ENCODE data around the gene UBXN10.

UBXN10 gene

DNA sequence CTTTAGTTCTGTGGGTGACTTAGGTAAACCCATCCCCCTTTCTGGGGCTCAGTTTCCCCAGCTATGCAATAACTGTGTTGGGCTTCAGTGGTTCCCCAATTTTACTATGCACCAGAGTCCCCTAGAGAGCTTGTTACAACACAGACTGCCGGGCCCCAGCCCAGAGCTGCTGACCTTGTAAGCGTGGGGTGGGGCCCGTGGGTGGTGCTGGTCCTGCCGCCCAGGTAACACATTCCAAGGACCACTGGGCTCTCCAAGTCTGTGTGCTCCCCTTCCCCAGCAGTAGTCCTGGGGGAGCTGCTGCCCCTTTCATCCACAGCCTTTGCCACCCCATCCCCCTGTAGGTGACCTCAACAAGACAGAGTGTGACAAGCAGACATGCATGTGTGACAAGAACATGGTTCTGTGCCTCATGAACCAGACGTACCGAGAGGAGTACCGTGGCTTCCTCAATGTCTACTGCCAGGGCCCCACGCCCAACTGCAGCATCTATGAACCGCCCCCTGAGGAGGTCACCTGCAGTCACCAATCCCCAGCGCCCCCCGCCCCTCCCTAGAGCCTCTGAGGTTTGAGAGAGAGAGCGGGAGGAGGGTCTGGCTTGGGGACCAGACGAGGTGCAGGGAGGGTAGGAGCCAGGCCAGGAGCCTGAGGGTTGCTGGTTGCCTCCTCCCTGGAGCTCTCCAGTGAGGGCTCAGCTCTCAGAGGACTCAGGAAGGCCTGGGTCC, 37.9 kb upstream of the UBXN10 start:
- TF ChIP-seq, protein P1, sequence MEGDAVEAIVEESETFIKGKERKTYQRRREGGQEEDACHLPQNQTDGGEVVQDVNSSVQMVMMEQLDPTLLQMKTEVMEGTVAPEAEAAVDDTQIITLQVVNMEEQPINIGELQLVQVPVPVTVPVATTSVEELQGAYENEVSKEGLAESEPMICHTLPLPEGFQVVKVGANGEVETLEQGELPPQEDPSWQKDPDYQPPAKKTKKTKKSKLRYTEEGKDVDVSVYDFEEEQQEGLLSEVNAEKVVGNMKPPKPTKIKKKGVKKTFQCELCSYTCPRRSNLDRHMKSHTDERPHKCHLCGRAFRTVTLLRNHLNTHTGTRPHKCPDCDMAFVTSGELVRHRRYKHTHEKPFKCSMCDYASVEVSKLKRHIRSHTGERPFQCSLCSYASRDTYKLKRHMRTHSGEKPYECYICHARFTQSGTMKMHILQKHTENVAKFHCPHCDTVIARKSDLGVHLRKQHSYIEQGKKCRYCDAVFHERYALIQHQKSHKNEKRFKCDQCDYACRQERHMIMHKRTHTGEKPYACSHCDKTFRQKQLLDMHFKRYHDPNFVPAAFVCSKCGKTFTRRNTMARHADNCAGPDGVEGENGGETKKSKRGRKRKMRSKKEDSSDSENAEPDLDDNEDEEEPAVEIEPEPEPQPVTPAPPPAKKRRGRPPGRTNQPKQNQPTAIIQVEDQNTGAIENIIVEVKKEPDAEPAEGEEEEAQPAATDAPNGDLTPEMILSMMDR (IDR thresholded peaks at IDR 0.05; ENCODE audit: borderline replicate concordance, control extremely low read depth, extremely low read depth, insufficient read depth, missing control alignments): no peak
- peak; percentile 22 for DNase-seq (ENCODE audit: low spot score)
- in situ Hi-C loops (cut with MboI; ENCODE audit: low sequenced_read_pairs, unreplicated experiment): no loop called here

DNA sequence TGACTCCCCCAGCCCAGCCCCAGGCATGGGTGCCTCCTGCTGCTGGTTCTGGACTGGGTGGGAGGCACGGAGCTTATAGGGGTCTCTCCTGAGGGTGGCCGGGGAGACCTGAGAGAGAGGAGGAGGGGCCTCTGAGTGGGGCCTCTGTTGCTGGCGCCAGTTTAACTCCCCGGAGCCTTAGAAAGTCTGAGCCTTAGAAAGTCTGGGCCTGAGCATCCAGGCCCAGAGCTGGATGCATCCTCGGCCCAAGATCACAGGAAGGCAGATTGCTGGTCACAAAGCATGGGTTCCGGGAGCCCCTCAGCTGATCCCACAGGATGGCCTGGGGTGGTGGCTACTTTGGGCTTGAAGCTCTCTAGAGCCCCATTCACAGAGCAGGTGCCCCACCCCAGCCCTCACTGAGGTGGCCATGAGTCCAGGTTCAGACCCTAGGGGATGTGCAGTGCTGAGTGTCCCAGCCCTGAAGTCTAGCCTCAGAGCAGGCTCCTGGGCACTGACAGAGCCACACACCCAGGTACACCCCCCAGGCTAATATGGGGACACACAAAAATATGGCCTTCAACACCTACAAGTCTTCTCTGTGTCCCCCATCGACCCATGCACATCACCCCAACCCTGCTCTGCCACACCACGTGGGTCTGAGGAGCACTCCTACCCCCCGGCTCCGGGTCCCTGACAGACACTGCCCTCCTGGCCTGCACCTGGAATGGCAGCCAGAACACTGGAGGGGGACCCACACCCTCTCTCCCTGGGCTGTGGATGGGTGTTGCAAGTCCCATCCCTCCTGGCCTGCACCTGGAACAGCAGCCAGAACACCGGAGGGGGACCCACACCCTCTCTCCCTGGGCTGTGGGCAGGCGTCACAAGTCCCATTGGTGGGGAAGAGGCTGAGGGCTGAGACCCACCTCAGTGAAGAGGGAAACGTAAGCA, 37.1 kb upstream of the UBXN10 start:
- peak; percentile 17 for DNase-seq (ENCODE audit: low spot score)
- TF ChIP-seq, protein P1 (IDR thresholded peaks at IDR 0.05; ENCODE audit: borderline replicate concordance, control extremely low read depth, extremely low read depth, insufficient read depth, missing control alignments): no peak
- in situ Hi-C loops (cut with MboI; ENCODE audit: low sequenced_read_pairs, unreplicated experiment): no loop called here

DNA sequence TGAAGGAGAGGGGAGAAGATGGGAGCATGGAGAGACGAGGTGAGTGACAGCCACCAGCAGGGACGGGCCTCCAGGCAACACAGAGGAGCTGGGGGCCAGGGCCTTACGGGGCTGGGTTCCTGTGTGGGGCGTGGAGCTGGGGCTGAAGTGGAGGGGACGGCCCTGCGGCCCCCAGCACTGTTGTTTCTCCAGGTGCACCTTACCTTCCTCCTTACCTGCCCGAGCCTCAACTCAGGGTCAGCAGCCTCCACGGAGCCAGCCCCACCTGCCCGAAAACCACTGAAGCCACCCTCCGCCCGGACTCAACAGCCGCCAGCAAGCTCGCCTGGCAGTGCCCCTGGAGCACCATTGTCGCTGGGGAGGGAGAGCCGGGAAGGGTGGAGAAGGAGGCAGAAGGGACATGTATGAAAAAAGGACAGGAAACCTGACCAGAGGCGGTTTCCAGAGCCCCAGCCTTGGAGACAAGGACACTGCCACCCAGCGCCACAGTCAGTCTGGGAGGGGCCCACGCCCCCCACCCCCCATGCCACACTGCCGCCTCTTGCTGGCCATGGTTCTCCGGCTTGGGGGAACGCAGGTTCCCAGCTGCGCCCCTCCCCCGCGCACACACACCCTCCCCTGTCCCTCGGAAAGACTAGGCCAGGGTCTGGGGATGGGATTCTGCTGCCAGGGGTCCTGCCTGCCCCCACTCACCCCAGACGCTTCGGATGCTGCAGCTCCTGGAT, 36.1 kb upstream of the UBXN10 start:
- DNase-seq (ENCODE audit: low spot score): peak; percentile 16
- in situ Hi-C loops (cut with MboI; ENCODE audit: low sequenced_read_pairs, unreplicated experiment): loop anchor here (25.0 kb wide), 1 partner anchor 237 kb away; the partner anchor contains the start of gene PLA2G2E
- TF ChIP-seq, protein P1 (IDR thresholded peaks at IDR 0.05; ENCODE audit: borderline replicate concordance, control extremely low read depth, extremely low read depth, insufficient read depth, missing control alignments): no peak

DNA sequence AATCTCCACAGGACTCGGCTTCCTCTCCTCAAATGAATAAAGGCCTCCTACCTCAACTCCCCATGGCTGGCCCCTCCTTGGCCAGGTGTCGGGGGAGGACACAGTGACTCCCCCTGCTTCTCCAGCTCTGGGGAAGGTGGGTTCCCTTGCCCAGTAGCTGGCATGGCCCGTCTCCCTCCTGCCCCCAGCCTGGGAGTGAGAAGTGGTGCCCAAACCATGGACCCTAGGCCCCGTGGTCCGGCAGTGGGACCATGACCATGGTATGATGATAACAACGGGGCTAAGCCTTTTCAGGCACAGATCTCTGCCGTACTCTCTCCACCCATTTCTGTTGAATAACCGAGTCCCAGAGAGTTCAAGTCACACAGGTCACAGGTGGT, 35.6 kb upstream of the UBXN10 start:
- in situ Hi-C loops (cut with MboI; ENCODE audit: low sequenced_read_pairs, unreplicated experiment): loop anchor here (25.0 kb wide), 1 partner anchor 238 kb away; the partner anchor contains the start of gene PLA2G2E
- TF ChIP-seq, protein P1 (IDR thresholded peaks at IDR 0.05; ENCODE audit: borderline replicate concordance, control extremely low read depth, extremely low read depth, insufficient read depth, missing control alignments): no peak
- DNase-seq (ENCODE audit: low spot score): peak; percentile 18

DNA sequence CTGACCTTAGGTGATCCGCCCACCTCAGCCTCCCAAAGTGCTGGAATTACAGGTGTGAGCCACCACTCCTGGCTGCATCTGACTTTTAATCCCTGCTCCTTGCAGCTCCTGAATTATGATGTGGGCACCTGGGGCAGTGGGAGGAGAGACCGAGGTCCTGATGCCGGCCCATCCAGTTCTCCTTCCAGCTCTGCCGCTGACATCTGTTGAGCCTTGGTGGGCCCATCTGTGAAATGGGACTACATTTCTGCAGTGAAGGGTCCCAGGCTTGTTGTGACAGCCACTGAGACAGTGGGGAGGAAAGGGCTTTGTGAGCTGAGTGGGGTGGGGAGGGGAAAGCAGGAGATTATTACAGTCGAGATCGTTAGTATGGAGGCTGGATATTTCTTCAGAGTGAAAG, 34.9 kb upstream of the UBXN10 start:
- in situ Hi-C loops (cut with MboI; ENCODE audit: low sequenced_read_pairs, unreplicated experiment): loop anchor here (25.0 kb wide), 1 partner anchor 239 kb away; the partner anchor contains the start of gene PLA2G2E

More for the DNA sequence above, 34.9 kb upstream of the UBXN10 start:
- TF ChIP-seq, protein P1 (IDR thresholded peaks at IDR 0.05; ENCODE audit: borderline replicate concordance, control extremely low read depth, extremely low read depth, insufficient read depth, missing control alignments): no peak
- DNase-seq (ENCODE audit: low spot score): no peak

All from GM13976 (cell line).